IMR-90 (cell line): ENCODE results near the gene MAP2K5. TPM values are rescaled to one million over a fixed set of nuclear protein-coding genes. Genes with fewer than 3 reads are reported as not detected.

ENCODE experiments used
- ATAC-seq: fragments of 200-7000 bp; cut with Tn5 transposase; 2 replicates; pipeline ENCODE4 v1.9.1; 2020; ENCODE audit warnings: low read depth, mild to moderate bottlenecking, moderate library complexity
- BruUV-seq: library from RNA; stranded (reverse); fragments of 400-500 nt; replicated peaks from 2 replicates; lab custom pipeline; 2021; lab: Mats Ljungman, UMichigan
- CTCF ChIA-PET: fragments of 300-600 bp; formaldehyde crosslinking; extraction: SDS; loops from one replicate; lab custom pipeline; 2021; ENCODE audit warnings: antibody characterized with exemption; lab: Yijun Ruan, JAX
- POLR2A ChIA-PET: fragments of 300-600 bp; sonication (Branson Sonifier 250); formaldehyde crosslinking; loops from one replicate; lab custom pipeline; 2022; ENCODE audit warnings: antibody characterized with exemption; ENCODE audit not compliant: unreplicated experiment; lab: Charles Lee
- DNase-seq: peaks from one replicate; pipeline ENCODE4 v3.0.0; 2013
- H2AFZ ChIP-seq: replicated peaks from 2 replicates; pipeline ENCODE3; 2013; ENCODE audit warnings: low read length, mild to moderate bottlenecking; ENCODE audit not compliant: poor library complexity
- H2AK5ac ChIP-seq: 2 replicates; pipeline ENCODE4 v1.6.1; 2013; ENCODE audit warnings: low read depth, low read length, inconsistent platforms
- H2AK9ac ChIP-seq: replicated peaks from 2 replicates; pipeline ENCODE3; 2013; ENCODE audit warnings: mild to moderate bottlenecking, low read depth, low read length, moderate library complexity; ENCODE audit not compliant: poor library complexity
- H2BK120ac ChIP-seq: 2 replicates; pipeline ENCODE4 v1.6.1; 2013; ENCODE audit warnings: low read depth, low read length, inconsistent platforms
- H2BK15ac ChIP-seq: 3 replicates; pipeline ENCODE4 v1.6.1; 2013; ENCODE audit warnings: low read depth, low read length, inconsistent platforms
- H2BK20ac ChIP-seq: 2 replicates; pipeline ENCODE4 v1.6.1; 2013; ENCODE audit warnings: low read depth, mild to moderate bottlenecking, inconsistent platforms, low read length, moderate library complexity
- H2BK5ac ChIP-seq: 2 replicates; pipeline ENCODE4 v1.6.1; 2013; ENCODE audit warnings: mild to moderate bottlenecking, low read depth, low read length, inconsistent platforms; ENCODE audit not compliant: poor library complexity, severe bottlenecking
- H3K14ac ChIP-seq: replicated peaks from 2 replicates; pipeline ENCODE4 v1.6.1; 2013; ENCODE audit warnings: low read depth, low read length, inconsistent platforms
- H3K18ac ChIP-seq: 2 replicates; pipeline ENCODE4 v1.6.1; 2013; ENCODE audit warnings: low read depth, low read length, control low read depth
- H3K23ac ChIP-seq: 2 replicates; pipeline ENCODE4 v1.6.1; 2013; ENCODE audit warnings: low read depth, low read length, inconsistent platforms
- H3K27ac ChIP-seq: 2 replicates; pipeline ENCODE4 v1.5.1; 2013; ENCODE audit warnings: mild to moderate bottlenecking, control low read depth, low read length; ENCODE audit not compliant: insufficient read depth
- H3K27me3 ChIP-seq: 2 replicates; pipeline ENCODE4 v1.6.1; 2013; ENCODE audit warnings: low read length; ENCODE audit not compliant: control insufficient read depth, insufficient read depth
- H3K36me3 ChIP-seq: 2 replicates; pipeline ENCODE4 v1.6.1; 2013; ENCODE audit warnings: low read length, mixed read lengths; ENCODE audit not compliant: control insufficient read depth, insufficient read depth
- H3K4ac ChIP-seq: 2 replicates; pipeline ENCODE4 v1.6.1; 2013; ENCODE audit warnings: low read depth, low read length, inconsistent platforms
- H3K4me1 ChIP-seq: 2 replicates; pipeline ENCODE4 v1.6.1; 2013; ENCODE audit warnings: low read length, mixed read lengths; ENCODE audit not compliant: control insufficient read depth, insufficient read depth
- H3K4me2 ChIP-seq: 2 replicates; pipeline ENCODE4 v1.6.1; 2013; ENCODE audit warnings: low read depth, mild to moderate bottlenecking, control low read depth, low read length, moderate library complexity
- H3K4me3 ChIP-seq: 2 replicates; pipeline ENCODE4 v1.5.1; 2013; ENCODE audit warnings: low read depth, mild to moderate bottlenecking, control low read depth, low read length, moderate library complexity; ENCODE audit not compliant: insufficient read depth
- H3K56ac ChIP-seq: 2 replicates; pipeline ENCODE4 v1.6.1; 2013; ENCODE audit warnings: low read length, inconsistent platforms; ENCODE audit not compliant: insufficient read depth; ENCODE audit errors: extremely low read depth
- H3K79me1 ChIP-seq, 2 experiments: 2 replicates each; pipeline ENCODE4 v1.6.1; 2013; ENCODE audit warnings: low read length in 2 of 2, inconsistent platforms in 1 of 2, low read depth in 1 of 2
- H3K9ac ChIP-seq: 2 replicates; pipeline ENCODE4 v1.6.1; 2013; ENCODE audit warnings: low read depth, low read length, control low read depth
- H3K9me1 ChIP-seq: 2 replicates; pipeline ENCODE4 v1.6.1; 2013; ENCODE audit warnings: low read length, inconsistent platforms; ENCODE audit not compliant: insufficient read depth
- H3K9me3 ChIP-seq: 2 replicates; pipeline ENCODE4 v1.6.1; 2013; ENCODE audit warnings: low read length; ENCODE audit not compliant: control insufficient read depth, insufficient read depth
- H4K20me1 ChIP-seq: 2 replicates; pipeline ENCODE4 v1.6.1; 2013; ENCODE audit warnings: low read length, inconsistent platforms; ENCODE audit not compliant: insufficient read depth
- H4K5ac ChIP-seq: 2 replicates; pipeline ENCODE4 v1.6.1; 2013; ENCODE audit warnings: mild to moderate bottlenecking, low read depth, low read length, control low read depth
- H4K8ac ChIP-seq, 2 experiments: 2 replicates each; pipeline ENCODE4 v1.6.1; 2013; ENCODE audit warnings: low read depth in 2 of 2, low read length in 2 of 2, control low read depth in 1 of 2, inconsistent platforms in 1 of 2
- H4K91ac ChIP-seq: 2 replicates; pipeline ENCODE4 v1.6.1; 2013; ENCODE audit warnings: low read depth, low read length, inconsistent platforms; ENCODE audit not compliant: insufficient read depth
- BHLHE40 ChIP-seq: fragments of 150-350 bp; IDR thresholded peaks from 2 replicates; pipeline ENCODE4 v1.6.1; 2016; ENCODE audit warnings: mild to moderate bottlenecking, low read depth, low read length
- CEBPB ChIP-seq: IDR thresholded peaks from 2 replicates; pipeline ENCODE4 v1.6.1; 2012; ENCODE audit warnings: low read depth, low read length, improper control_type of control experiment
- CHD1 ChIP-seq: IDR thresholded peaks from 2 replicates; pipeline ENCODE4 v1.6.1; 2012; ENCODE audit warnings: low read depth, low read length, improper control_type of control experiment
- CTCF ChIP-seq: conservative IDR thresholded peaks from 2 replicates; pipeline ENCODE4 v1.5.1; 2012; ENCODE audit warnings: mild to moderate bottlenecking, low read depth, low read length, improper control_type of control experiment
- ELK1 ChIP-seq: fragments of 150-350 bp; IDR thresholded peaks from 2 replicates; pipeline ENCODE4 v1.6.1; 2016; ENCODE audit warnings: low read depth, mild to moderate bottlenecking, low read length, moderate library complexity, borderline replicate concordance
- MAFK ChIP-seq: IDR thresholded peaks from 2 replicates; pipeline ENCODE4 v1.6.1; 2012; ENCODE audit warnings: low read depth, low read length, improper control_type of control experiment
- MXI1 ChIP-seq: IDR thresholded peaks from 2 replicates; pipeline ENCODE4 v1.6.1; 2012; ENCODE audit warnings: low read depth, mild to moderate bottlenecking, low read length, moderate library complexity, borderline replicate concordance
- NFE2L2 ChIP-seq: fragments of 150-350 bp; IDR thresholded peaks from 2 replicates; pipeline ENCODE4 v1.6.1; 2016; ENCODE audit warnings: low read depth, mild to moderate bottlenecking, low read length
- POLR2A ChIP-seq: IDR thresholded peaks from 2 replicates; pipeline ENCODE4 v1.6.1; 2012; ENCODE audit warnings: mild to moderate bottlenecking, low read depth, low read length
- RAD21 ChIP-seq: IDR thresholded peaks from 2 replicates; pipeline ENCODE4 v1.6.1; 2012; ENCODE audit warnings: low read length, improper control_type of control experiment
- RCOR1 ChIP-seq: IDR thresholded peaks from 2 replicates; pipeline ENCODE4 v1.6.1; 2012; ENCODE audit warnings: mild to moderate bottlenecking, low read length, improper control_type of control experiment; ENCODE audit not compliant: insufficient replicate concordance
- RFX5 ChIP-seq: IDR thresholded peaks from 2 replicates; pipeline ENCODE4 v1.8.0; 2012; ENCODE audit warnings: low read depth, mild to moderate bottlenecking, low read length, moderate library complexity
- SMC3 ChIP-seq: fragments of 150-350 bp; IDR thresholded peaks from 2 replicates; pipeline ENCODE4 v1.6.1; 2016; ENCODE audit warnings: low read depth, mild to moderate bottlenecking, antibody characterized with exemption, low read length, moderate library complexity
- USF2 ChIP-seq: fragments of 150-350 bp; IDR thresholded peaks from 2 replicates; pipeline ENCODE4 v1.6.1; 2017; ENCODE audit warnings: mild to moderate bottlenecking, antibody characterized with exemption, low read length, low read depth
- WGBS, 2 experiments: methylation state at CpG; one replicate each; pipeline versions ENCODE4 v1.1.5 to v1.1.7; 2013; ENCODE audit warnings: missing lambda C conversion rate in 2 of 2; ENCODE audit not compliant: insufficient read length in 1 of 2; ENCODE audit errors: extremely low coverage in 2 of 2; 5-methylcytosine and 5-hydroxymethylcytosine counted together
- dilution Hi-C: fragments of 300-500 bp; cut with HindIII; formaldehyde crosslinking; loops from one replicate; pipeline ENCODE4 v1.14.3; 2018; ENCODE audit warnings: low sequenced_read_pairs; ENCODE audit not compliant: unreplicated experiment
- in situ Hi-C: fragments of 300-500 bp; cut with MboI; formaldehyde crosslinking; loops from 3 replicates; pipeline ENCODE4 v1.14.3; 2019; ENCODE audit warnings: low sequenced_read_pairs, inconsistent platforms, mixed read lengths
- intact Hi-C: fragments of 100-400 bp; cut with micrococcal nuclease; formaldehyde crosslinking; loops from 2 replicates; pipeline ENCODE4 v1.10.0; 2022
- polyA plus RNA-seq, 3 experiments: library from polyadenylated mRNA; depleted of rRNA; stranded (reverse); fragments of >200 nt; gene quantifications; 2 replicates each; pipeline ENCODE4 v1.2.3, GENCODE V29; 2012; ENCODE audit warnings: low replicate concordance in 1 of 3
- total RNA-seq: library from RNA; depleted of rRNA; stranded (reverse); fragments of >200 nt; gene quantifications from 2 replicates; pipeline ENCODE4 v1.2.3, GENCODE V29; 2012

Gene MAP2K5
- total and polyA plus RNA-seq, 2 of the 4 experiments (the other 2 are of a cell fraction): 1.6 to 6.1 TPM

- DNase-seq: no peak
- Histone ChIP-seq H4K5ac (no peak overlapping the region), H3K4me3 (no peak overlapping the region), H2AFZ (no peak overlapping the region), H3K27me3 (no peaks in the 10 kb centered on the region), H3K23ac (no peak overlapping the region), H2BK20ac (no peak overlapping the region), H3K9me3 (no peaks in the 10 kb centered on the region), H2AK5ac (no peak overlapping the region), H3K4me2 (no peak overlapping the region), H4K20me1 (no peaks in the 10 kb centered on the region), H3K36me3 (no peaks in the 10 kb centered on the region), H3K9me1 (no peaks in the 10 kb centered on the region), H4K8ac (no peak overlapping the region), H3K9ac (no peak overlapping the region), H3K4ac (no peak overlapping the region), H3K79me1 (no peaks in the 10 kb centered on the region), H2BK120ac (no peak overlapping the region), H2BK5ac (no peak overlapping the region), H3K18ac (no peak overlapping the region), H3K27ac (no peak overlapping the region), H4K91ac (no peak overlapping the region), H3K56ac (no peak overlapping the region), H3K14ac (no peak overlapping the region), H3K4me1 (no peaks in the 10 kb centered on the region), H2BK15ac (no peak overlapping the region), H2AK9ac (no peak overlapping the region)
- intact Hi-C loops (no loop called here), in situ Hi-C loops (no loop called here), dilution Hi-C loops (no loop called here)
- WGBS, 2 experiments: no CpG with 5 or more reads among the region's 4 CpGs
- no TSS peak for BruUV-seq
- TF ChIP-seq RFX5 (no peak), CTCF (no peak), USF2 (no peak), POLR2A (no peak), ELK1 (no peak), RCOR1 (no peak), NFE2L2 (no peak), SMC3 (no peak), MAFK (no peak), MXI1 (no peak), CEBPB (no peak), RAD21 (no peak), CHD1 (no peak), BHLHE40 (no peak)
- no peak for ATAC-seq
- ChIA-PET CTCF (no interaction called here), POLR2A (no interaction called here)
These were observed 181.0 kb downstream of the MAP2K5 start for GRCh38 chr15:67723294-67724024.
